HepG2 (cell line): ENCODE measurements around the gene MAPK8IP3. TPM values are rescaled to one million over a fixed set of nuclear protein-coding genes. Genes with fewer than 3 reads are reported as not detected.

Experiments
- ARID5B ChIP-seq: IDR thresholded peaks from 2 replicates; pipeline ENCODE4 v1.4.0; 2020; ENCODE audit warnings: mild to moderate bottlenecking, missing genetic modification reagents
- ARNT ChIP-seq: fragments of 450-650 bp; IDR thresholded peaks from 2 replicates; pipeline ENCODE4 v1.6.1; 2017
- FOSL2 ChIP-seq: sonication (generic); formaldehyde crosslinking; IDR thresholded peaks from 2 replicates; pipeline ENCODE4 v1.4.0; 2020; ENCODE audit warnings: missing genetic modification reagents
- IRF2 ChIP-seq: IDR thresholded peaks from 2 replicates; pipeline ENCODE4 v1.6.1; 2018; ENCODE audit warnings: missing genetic modification reagents, missing compliant biosample characterization
- KDM3A ChIP-seq: IDR thresholded peaks from 2 replicates; pipeline ENCODE4 v1.6.1; 2018; ENCODE audit warnings: low read depth, missing compliant biosample characterization
- KDM5B ChIP-seq: sonication (generic); formaldehyde crosslinking; IDR thresholded peaks from 2 replicates; pipeline ENCODE4 v1.4.0; 2020; ENCODE audit warnings: missing genetic modification reagents, mild to moderate bottlenecking, borderline replicate concordance
- NCOA2 ChIP-seq: sonication (generic); formaldehyde crosslinking; IDR thresholded peaks from 2 replicates; pipeline ENCODE4 v1.8.0; 2022; ENCODE audit warnings: inconsistent platforms
- NRL ChIP-seq: sonication (generic); formaldehyde crosslinking; IDR thresholded peaks from 2 replicates; pipeline ENCODE4 v1.5.0; 2020; ENCODE audit warnings: missing genetic modification reagents, mild to moderate bottlenecking, moderate library complexity, borderline replicate concordance
- SNAPC5 ChIP-seq: sonication (generic); formaldehyde crosslinking; IDR thresholded peaks from 2 replicates; pipeline ENCODE4 v1.8.1; 2023; ENCODE audit warnings: mild to moderate bottlenecking, missing genetic modification reagents, borderline replicate concordance
- THRA ChIP-seq: sonication (generic); formaldehyde crosslinking; IDR thresholded peaks from 2 replicates; pipeline ENCODE4 v1.4.0; 2020; ENCODE audit warnings: missing genetic modification reagents, borderline replicate concordance
- ZBTB1 ChIP-seq: sonication (generic); formaldehyde crosslinking; IDR thresholded peaks from 2 replicates; pipeline ENCODE4 v1.4.0; 2020; ENCODE audit warnings: missing genetic modification reagents, borderline replicate concordance
- ZNF34 ChIP-seq: sonication (generic); formaldehyde crosslinking; IDR thresholded peaks from 2 replicates; pipeline ENCODE4 v1.4.0; 2020; ENCODE audit warnings: mild to moderate bottlenecking, missing genetic modification reagents, borderline replicate concordance
- ZNF501 ChIP-seq: sonication (generic); formaldehyde crosslinking; IDR thresholded peaks from 2 replicates; pipeline ENCODE4 v1.5.1; 2020; ENCODE audit warnings: mild to moderate bottlenecking, moderate library complexity, missing genetic modification reagents
- ZNF704 ChIP-seq: sonication (generic); formaldehyde crosslinking; IDR thresholded peaks from 2 replicates; pipeline ENCODE4 v1.8.1; 2023; ENCODE audit warnings: mild to moderate bottlenecking, inconsistent platforms, moderate library complexity, missing genetic modification reagents, borderline replicate concordance
- ZNF784 ChIP-seq: sonication (generic); formaldehyde crosslinking; IDR thresholded peaks from 2 replicates; pipeline ENCODE4 v1.5.1; 2020; ENCODE audit warnings: missing genetic modification reagents, mild to moderate bottlenecking, borderline replicate concordance
- ZNF800 ChIP-seq: sonication (generic); formaldehyde crosslinking; IDR thresholded peaks from 2 replicates; pipeline ENCODE4 v1.4.0; 2020; ENCODE audit warnings: missing genetic modification reagents
- ZUFSP ChIP-seq: sonication (generic); formaldehyde crosslinking; IDR thresholded peaks from 2 replicates; pipeline ENCODE4 v1.9.0; 2021; ENCODE audit warnings: missing genetic modification reagents, mild to moderate bottlenecking, borderline replicate concordance
- polyA plus RNA-seq, 8 experiments: library from polyadenylated mRNA; depleted of rRNA in 3 of 8; stranded (reverse) in 7 of 8; unstranded in 1 of 8; fragments of >200 nt; fragmentation: Illumina TruSeq in 4 of 8; extraction: Trizol in 4 of 8; gene quantifications; 2 replicates each; pipeline versions ENCODE4 v1.2.1 to v1.2.3, GENCODE V29; 2011 to 2016; ENCODE audit warnings: low read depth in 4 of 8, missing spikeins in 1 of 8, mixed read lengths in 1 of 8; ENCODE audit not compliant: insufficient read depth in 1 of 8
- total RNA-seq, 5 experiments: library from RNA; depleted of rRNA; stranded (reverse); fragments of >200 nt; fragmentation: Illumina TruSeq; extraction: Trizol; gene quantifications; 2 replicates each; pipeline ENCODE4 v1.2.3, GENCODE V29; 2016; ENCODE audit warnings: low read depth in 1 of 5

Gene MAPK8IP3
- total and polyA plus RNA-seq, 2 of the 13 experiments (the other 11 are each of a cell fraction or from before 2014, with no cell fraction given), result 25.1 to 41.7 TPM

- peak; percentile 72 for TF ChIP-seq NRL
- TF ChIP-seq ZNF784 (CRISPR knock-in tag), result no peak
- peak; percentile 22; the same call in 1 of the 2 replicates for TF ChIP-seq FOSL2 (CRISPR knock-in tag)
- no peak for TF ChIP-seq ARNT
- TF ChIP-seq IRF2, result peak; percentile 38; the same call in 1 of the 2 replicates
- 0 out of 2 replicates have a peak, but pooled peaks have one; percentile 28 for TF ChIP-seq THRA
- TF ChIP-seq ARID5B (CRISPR knock-in tag), result peak; percentile 39; the same call in 1 of the 2 replicates
- no peak for TF ChIP-seq SNAPC5 (CRISPR knock-in tag)
- peak; percentile 66; the same call in 1 of the 2 replicates for TF ChIP-seq ZNF501
- no peak for TF ChIP-seq ZNF800
- TF ChIP-seq NCOA2 (CRISPR knock-in tag), result 0 out of 2 replicates have a peak, but pooled peaks have one; percentile 11
- no peak for TF ChIP-seq ZNF34
- peak; percentile 43; the same call in 1 of the 2 replicates for TF ChIP-seq KDM3A (CRISPR knock-in tag)
- TF ChIP-seq ZUFSP (CRISPR knock-in tag), result no peak
- no peak for TF ChIP-seq ZNF704 (CRISPR knock-in tag)
- TF ChIP-seq KDM5B (CRISPR knock-in tag), result no peak; the same call in 1 of the 2 replicates
- no peak for TF ChIP-seq ZBTB1
Observed at GRCh38 chr16:1812732-1813163, 106.8 kb downstream of the MAPK8IP3 start (continued).
